Eye (tissue), 1 donor: Measurements from ENCODE around the gene CAMKMT.

Experiments used
- DNase-seq: peaks from one replicate; pipeline ENCODE4 v3.0.0-alpha.2; 2015

CAMKMT gene

GRCh38 chr2:44747794-44748193 is 386.0 kb downstream of the CAMKMT start:
- DNase-seq: no peak

- DNase-seq: no peak
Observed at GRCh38 chr2:44751754-44752479, 390.2 kb downstream of the CAMKMT start.

- no peak for DNase-seq
Observed at GRCh38 chr2:44752761-44753160, 391.0 kb downstream of the CAMKMT start.

GRCh38 chr2:44753552-44754285 is 392.0 kb downstream of the CAMKMT start:
- DNase-seq: no peak

- DNase-seq: no peak
Observed at GRCh38 chr2:44758591-44758990, 396.8 kb downstream of the CAMKMT start.

- no peak for DNase-seq
Observed at GRCh38 chr2:44759823-44760222, 398.1 kb downstream of the CAMKMT start.

GRCh38 chr2:44763275-44763782 is 401.6 kb downstream of the CAMKMT start:
- DNase-seq: no peak

- no peak for DNase-seq
Observed at GRCh38 chr2:44766220-44766619, 404.5 kb downstream of the CAMKMT start.

- no peak for DNase-seq
Observed at GRCh38 chr2:44766777-44767176, 405.0 kb downstream of the CAMKMT start.

- peak; percentile 48 for DNase-seq
Observed at GRCh38 chr2:44767691-44768090, 405.9 kb downstream of the CAMKMT start.

- peak; percentile 73 for DNase-seq
Observed at GRCh38 chr2:44768438-44769236, 406.9 kb downstream of the CAMKMT start.

GRCh38 chr2:44769349-44770011 is 407.7 kb downstream of the CAMKMT start:
- DNase-seq: no peak

- DNase-seq: peak; percentile 69
Observed at GRCh38 chr2:44770221-44771195, 408.8 kb downstream of the CAMKMT start.

- no peak for DNase-seq
Observed at GRCh38 chr2:44771522-44771921, 409.8 kb downstream of the CAMKMT start.

GRCh38 chr2:44772131-44772530 is 410.4 kb downstream of the CAMKMT start:
- DNase-seq: peak; percentile 63

GRCh38 chr2:44772669-44773378 is 411.1 kb downstream of the CAMKMT start:
- DNase-seq: peak; percentile 87

GRCh38 chr2:44774826-44775492 is 413.2 kb downstream of the CAMKMT start:
- peak; percentile 39 for DNase-seq

GRCh38 chr2:44777036-44777435 is 415.3 kb downstream of the CAMKMT start:
- DNase-seq: peak; percentile 69

GRCh38 chr2:44777537-44777936 is 415.8 kb downstream of the CAMKMT start:
- DNase-seq: peak; percentile 84

GRCh38 chr2:44778221-44778654 is 416.5 kb downstream of the CAMKMT start:
- DNase-seq: peak; percentile 80
